IPS-11a (cell line): ENCODE measurements around the gene ANKRD34A.
"Not testable (repeated sequence)": the region's sequence is repeated elsewhere in the genome, so short reads cannot be mapped to it uniquely, and the experiment has no call there.

Source experiments
- H3K4me3 ChIP-seq: one replicate; pipeline ENCODE4 v1.5.1; 2013; ENCODE audit warnings: low read depth, low read length, control low read depth

The ANKRD34A gene

GRCh38 chr1:145949219-145949618 lies 15.2 kb downstream of the ANKRD34A start:
- H3K4me3 ChIP-seq: no peak overlapping the region

- no peak overlapping the region for H3K4me3 ChIP-seq
Observed at GRCh38 chr1:145947551-145947950, 16.8 kb downstream of the ANKRD34A start.

- H3K4me3 ChIP-seq: no peak overlapping the region
Observed at GRCh38 chr1:145946477-145946986, 17.8 kb downstream of the ANKRD34A start.

- no peak overlapping the region for H3K4me3 ChIP-seq
Observed at GRCh38 chr1:145944532-145944931, 19.8 kb downstream of the ANKRD34A start.

GRCh38 chr1:145942871-145943270 lies 21.5 kb downstream of the ANKRD34A start:
- H3K4me3 ChIP-seq: no peak overlapping the region

- H3K4me3 ChIP-seq: no peak overlapping the region
Observed at GRCh38 chr1:145942405-145942804, 22.0 kb downstream of the ANKRD34A start.

- H3K4me3 ChIP-seq: no peak overlapping the region
Observed at GRCh38 chr1:145937436-145937835, 26.9 kb downstream of the ANKRD34A start.

- no peak overlapping the region for H3K4me3 ChIP-seq
Observed at GRCh38 chr1:145936247-145936646, 28.1 kb downstream of the ANKRD34A start.

- no peak overlapping the region for H3K4me3 ChIP-seq
Observed at GRCh38 chr1:145935708-145936107, 28.7 kb downstream of the ANKRD34A start.

GRCh38 chr1:145932522-145933009 lies 31.8 kb downstream of the ANKRD34A start:
- not testable (repeated sequence) for H3K4me3 ChIP-seq

- peak overlapping the region; percentile 75 for H3K4me3 ChIP-seq
Observed at GRCh38 chr1:145927916-145928643, 36.3 kb downstream of the ANKRD34A start.

GRCh38 chr1:145927063-145927886 lies 37.1 kb downstream of the ANKRD34A start, which contains the start of gene RBM8A:
Gene RBM8A (minus strand): TSS chr1:145927484. CDS start chr1:145927426, 58 bp downstream.
- H3K4me3 ChIP-seq: peak within 1 kb of the TSS; percentile 75

- H3K4me3 ChIP-seq: peak overlapping the region; percentile 75
Observed at GRCh38 chr1:145926686-145927062, 37.7 kb downstream of the ANKRD34A start.

GRCh38 chr1:145922266-145922665 lies 42.1 kb downstream of the ANKRD34A start:
- H3K4me3 ChIP-seq: no peak overlapping the region

- not testable (repeated sequence) for H3K4me3 ChIP-seq
Observed at GRCh38 chr1:145920297-145920696, 44.1 kb downstream of the ANKRD34A start.

- peak overlapping the region; percentile 56 for H3K4me3 ChIP-seq
Observed at GRCh38 chr1:145918992-145919939, 45.1 kb downstream of the ANKRD34A start.

- peak within 1 kb of the TSS; percentile 56 for H3K4me3 ChIP-seq
Observed at GRCh38 chr1:145918144-145918991, 46.0 kb downstream of the ANKRD34A start, which contains the start of gene PEX11B. Gene PEX11B (minus strand): TSS chr1:145918717. CDS start chr1:145918688, 29 bp downstream.

GRCh38 chr1:145917595-145917994 lies 46.8 kb downstream of the ANKRD34A start:
- peak overlapping the region; percentile 56 for H3K4me3 ChIP-seq

GRCh38 chr1:145916745-145917144 lies 47.6 kb downstream of the ANKRD34A start:
- H3K4me3 ChIP-seq: no peak overlapping the region
